Measurements from ENCODE around the gene CCSER1.

DNA sequence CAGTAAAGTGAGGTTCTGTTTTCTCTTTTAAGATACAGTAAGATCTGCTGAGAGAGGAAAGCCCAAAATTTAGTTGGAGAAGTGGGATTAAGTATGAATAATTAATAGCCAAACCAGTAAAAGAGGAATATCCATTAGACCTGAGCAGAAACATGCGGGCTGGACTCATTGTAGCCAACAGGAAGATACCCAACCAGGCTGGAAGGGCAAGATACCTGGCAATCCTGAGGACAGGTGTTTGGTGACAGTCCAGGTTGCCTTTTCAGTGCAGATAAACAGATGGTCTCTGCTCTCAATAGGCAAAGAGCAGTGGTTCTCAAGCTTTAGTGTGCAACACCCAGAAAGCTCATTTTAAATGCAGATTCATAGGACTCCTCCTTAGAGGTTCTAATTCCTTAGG, 1195.8 kb downstream of the CCSER1 start:
- TF ChIP-seq, protein P1, sequence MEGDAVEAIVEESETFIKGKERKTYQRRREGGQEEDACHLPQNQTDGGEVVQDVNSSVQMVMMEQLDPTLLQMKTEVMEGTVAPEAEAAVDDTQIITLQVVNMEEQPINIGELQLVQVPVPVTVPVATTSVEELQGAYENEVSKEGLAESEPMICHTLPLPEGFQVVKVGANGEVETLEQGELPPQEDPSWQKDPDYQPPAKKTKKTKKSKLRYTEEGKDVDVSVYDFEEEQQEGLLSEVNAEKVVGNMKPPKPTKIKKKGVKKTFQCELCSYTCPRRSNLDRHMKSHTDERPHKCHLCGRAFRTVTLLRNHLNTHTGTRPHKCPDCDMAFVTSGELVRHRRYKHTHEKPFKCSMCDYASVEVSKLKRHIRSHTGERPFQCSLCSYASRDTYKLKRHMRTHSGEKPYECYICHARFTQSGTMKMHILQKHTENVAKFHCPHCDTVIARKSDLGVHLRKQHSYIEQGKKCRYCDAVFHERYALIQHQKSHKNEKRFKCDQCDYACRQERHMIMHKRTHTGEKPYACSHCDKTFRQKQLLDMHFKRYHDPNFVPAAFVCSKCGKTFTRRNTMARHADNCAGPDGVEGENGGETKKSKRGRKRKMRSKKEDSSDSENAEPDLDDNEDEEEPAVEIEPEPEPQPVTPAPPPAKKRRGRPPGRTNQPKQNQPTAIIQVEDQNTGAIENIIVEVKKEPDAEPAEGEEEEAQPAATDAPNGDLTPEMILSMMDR (conservative IDR thresholded peaks at IDR 0.05 in 1 of 2, IDR thresholded peaks at IDR 0.05 in 1 of 2; ENCODE audit: extremely low read depth in 1 of 2, insufficient read depth in 1 of 2, low read depth in 1 of 2, low read length in 2 of 2): no peak
- no peak for TF ChIP-seq EZH2 (IDR thresholded peaks at IDR 0.05; ENCODE audit: borderline replicate concordance, low read length)

Measured in mammary epithelial cell (primary cell).